ENCODE results near the gene MAGIX. TPM values are rescaled to one million over a fixed set of nuclear protein-coding genes. Genes with fewer than 3 reads are reported as not detected.

Gene MAGIX
- total and polyA plus RNA-seq, 2 experiments from 2014 or later = 6.5 to 7.1 TPM

DNA sequence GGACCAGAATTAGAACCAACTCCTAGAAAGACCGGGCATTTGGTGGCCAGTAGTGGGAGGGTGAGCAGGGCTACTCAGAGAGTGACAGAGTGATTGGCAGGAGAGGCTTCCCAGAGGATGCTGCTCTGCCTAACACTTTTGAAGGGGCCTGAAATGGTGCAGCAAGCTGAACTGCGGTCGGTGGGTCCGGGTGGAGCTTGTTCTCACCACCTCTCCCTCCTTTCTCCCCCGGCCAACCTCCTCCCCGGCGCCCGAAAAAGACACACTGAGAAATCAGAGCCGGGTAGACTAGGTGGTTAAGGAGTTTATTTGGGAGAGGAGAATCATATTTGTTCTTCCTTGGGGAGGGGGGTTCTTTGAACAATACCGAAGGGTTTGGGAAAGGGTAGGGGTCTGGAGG lies 25.0 kb downstream of the MAGIX start:
- H4K20me1 ChIP-seq (ENCODE audit: insufficient read depth, poor library complexity, severe bottlenecking) = no peaks in the 10 kb centered on the region
- WGBS (ENCODE audit: low lambda C conversion rate, missing lambda C conversion rate) = 83% methylated on average over 10 of the region's 10 CpGs
- no peak overlapping the region for H3K4me3 ChIP-seq
- no peaks in the 10 kb centered on the region for H3K9me2 ChIP-seq (replicated peaks; ENCODE audit: insufficient read depth)
- DNase-seq (ENCODE audit: low spot score) = no peak
- H3K27me3 ChIP-seq = no peaks in the 10 kb centered on the region
- no peaks in the 10 kb centered on the region for H3K4me1 ChIP-seq (ENCODE audit: insufficient read depth)
- no peaks in the 10 kb centered on the region for H3K36me3 ChIP-seq (replicated peaks; ENCODE audit: insufficient read depth, low read depth)
- H3K27ac ChIP-seq = no peak overlapping the region
- H3K79me2 ChIP-seq = no peaks in the 10 kb centered on the region
- TF ChIP-seq EZH2 (IDR thresholded peaks at IDR 0.05; ENCODE audit: borderline replicate concordance) (no peak), CTCF (IDR thresholded peaks at IDR 0.05; ENCODE audit: poor library complexity) (no peak), EZH2phosphoT487 (IDR thresholded peaks at IDR 0.05; ENCODE audit: low read depth, severe bottlenecking, unreplicated experiment) (no peak)
- H3K9me3 ChIP-seq (ENCODE audit: low read depth) = no peaks in the 10 kb centered on the region
- no peak overlapping the region for H2AFZ ChIP-seq
- no peak overlapping the region for H3K4me2 ChIP-seq

DNA sequence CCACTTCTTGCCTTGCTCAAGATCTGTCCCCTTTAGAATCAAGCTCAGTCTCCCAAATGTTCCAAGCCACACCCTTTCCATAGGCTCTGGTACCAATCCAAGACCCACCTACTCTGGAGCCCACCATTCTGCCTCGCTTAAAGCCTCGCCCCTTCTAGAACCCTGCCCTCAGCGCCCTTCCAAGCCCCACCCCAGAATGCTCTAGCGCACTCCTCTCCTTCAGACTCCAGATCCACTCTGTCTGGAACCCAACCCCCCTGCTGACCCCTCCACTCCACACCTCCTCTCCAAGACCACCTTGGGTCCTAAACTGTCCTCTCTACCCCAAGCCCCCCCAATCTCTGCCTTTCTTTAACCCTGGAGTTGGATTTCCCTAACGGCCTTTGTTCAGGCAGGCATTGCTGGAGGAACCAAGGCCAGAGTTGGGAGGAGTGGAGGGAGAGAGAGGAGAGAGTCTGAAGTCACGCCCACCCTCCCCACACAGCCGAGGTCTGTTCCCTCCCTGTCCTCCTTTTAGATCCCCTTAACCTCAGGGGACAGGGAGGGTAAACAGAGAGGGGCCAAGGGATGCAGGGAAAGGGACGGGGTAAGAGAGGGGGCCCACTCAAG lies 26.0 kb downstream of the MAGIX start:
- WGBS (ENCODE audit: low lambda C conversion rate, missing lambda C conversion rate) = 75% methylated on average over 7 of the region's 8 CpGs
- Histone ChIP-seq H3K9me2 (replicated peaks; ENCODE audit: insufficient read depth) (no peaks in the 10 kb centered on the region), H2AFZ (no peak overlapping the region), H3K4me1 (ENCODE audit: insufficient read depth) (no peaks in the 10 kb centered on the region), H3K27me3 (no peaks in the 10 kb centered on the region), H3K27ac (no peak overlapping the region), H4K20me1 (ENCODE audit: insufficient read depth, poor library complexity, severe bottlenecking) (no peaks in the 10 kb centered on the region), H3K9me3 (ENCODE audit: low read depth) (no peaks in the 10 kb centered on the region), H3K4me3 (no peak overlapping the region), H3K4me2 (no peak overlapping the region), H3K36me3 (replicated peaks; ENCODE audit: insufficient read depth, low read depth) (no peaks in the 10 kb centered on the region), H3K79me2 (no peaks in the 10 kb centered on the region)
- TF ChIP-seq CTCF (IDR thresholded peaks at IDR 0.05; ENCODE audit: poor library complexity) (no peak), EZH2phosphoT487 (IDR thresholded peaks at IDR 0.05; ENCODE audit: low read depth, severe bottlenecking, unreplicated experiment) (no peak), EZH2 (IDR thresholded peaks at IDR 0.05; ENCODE audit: borderline replicate concordance) (no peak)
- no peak for DNase-seq (ENCODE audit: low spot score)

DNA sequence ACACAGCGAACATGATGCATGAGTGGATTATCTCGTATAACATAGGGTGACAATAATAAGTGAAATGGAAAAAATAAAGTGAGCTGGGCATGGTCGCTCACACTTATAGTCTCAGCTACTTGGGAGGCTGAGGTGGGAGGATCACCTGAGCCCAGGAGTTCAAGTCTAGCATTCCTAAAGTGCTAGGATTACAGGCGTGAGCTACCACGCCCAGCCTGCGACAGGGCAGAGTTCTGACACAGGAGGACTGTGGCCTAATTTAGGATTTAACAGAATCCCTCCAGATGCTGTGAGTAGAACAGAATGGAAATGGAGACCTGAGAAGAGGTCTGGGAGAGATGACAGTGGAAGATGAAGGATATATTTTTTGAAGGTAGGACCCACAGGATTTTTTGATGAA lies 27.0 kb downstream of the MAGIX start:
- Histone ChIP-seq H4K20me1 (ENCODE audit: insufficient read depth, poor library complexity, severe bottlenecking) (no peaks in the 10 kb centered on the region), H3K27me3 (no peaks in the 10 kb centered on the region), H3K4me2 (peak overlapping the region; percentile 71), H2AFZ (no peak overlapping the region), H3K4me1 (ENCODE audit: insufficient read depth) (no peaks in the 10 kb centered on the region), H3K9me3 (ENCODE audit: low read depth) (no peaks in the 10 kb centered on the region), H3K27ac (peak overlapping the region; percentile 84), H3K4me3 (no peak overlapping the region), H3K36me3 (replicated peaks; ENCODE audit: insufficient read depth, low read depth) (no peaks in the 10 kb centered on the region), H3K79me2 (no peaks in the 10 kb centered on the region), H3K9me2 (replicated peaks; ENCODE audit: insufficient read depth) (no peaks in the 10 kb centered on the region)
- TF ChIP-seq EZH2phosphoT487 (IDR thresholded peaks at IDR 0.05; ENCODE audit: low read depth, severe bottlenecking, unreplicated experiment) (no peak), EZH2 (IDR thresholded peaks at IDR 0.05; ENCODE audit: borderline replicate concordance) (no peak), CTCF (IDR thresholded peaks at IDR 0.05; ENCODE audit: poor library complexity) (no peak)
- WGBS (ENCODE audit: low lambda C conversion rate, missing lambda C conversion rate) = 79% methylated on average over 6 of the region's 6 CpGs
- no peak for DNase-seq (ENCODE audit: low spot score)

All from hepatocyte (in vitro differentiated cells).